GM12878 (cell line): ENCODE data around the gene FARS2. TPM values are rescaled to one million over a fixed set of nuclear protein-coding genes. Genes with fewer than 3 reads are reported as not detected.

Experiments used
- ATAC-seq: fragments of 200-7000 bp; cut with Tn5 transposase; 3 replicates; pipeline ENCODE4 v1.9.1; 2020; ENCODE audit warnings: mild to moderate bottlenecking, moderate library complexity
- BruUV-seq: library from RNA; stranded (reverse); fragments of 400-500 nt; replicated peaks from 2 replicates; lab custom pipeline; 2021; lab: Mats Ljungman, UMichigan
- CTCF ChIA-PET: fragments of 300-600 bp; sonication (Branson Sonifier 250); formaldehyde crosslinking; extraction: SDS; loops from one replicate; lab custom pipeline; 2021; ENCODE audit warnings: inconsistent platforms; lab: Yijun Ruan, JAX
- POLR2A ChIA-PET: fragments of 350-600 bp; formaldehyde crosslinking; extraction: SDS; loops from one replicate; lab custom pipeline; 2021; ENCODE audit warnings: inconsistent platforms; lab: Charles Lee
- RAD21 ChIA-PET: fragments of 300-600 bp; sonication (Branson Sonifier 250); formaldehyde crosslinking; loops from one replicate; lab custom pipeline; 2023; ENCODE audit warnings: antibody characterized with exemption; ENCODE audit not compliant: unreplicated experiment; lab: Charles Lee
- SMC1A ChIA-PET: fragments of 300-600 bp; sonication (Branson Sonifier 250); formaldehyde crosslinking; loops from one replicate; lab custom pipeline; 2023; ENCODE audit not compliant: unreplicated experiment, uncharacterized antibody; lab: Charles Lee
- DNase-seq: peaks from one replicate; pipeline ENCODE4 v3.0.0-alpha.2; 2011; ENCODE audit warnings: low read depth, low spot score
- FAIRE-seq: peaks from 3 replicates; lab custom pipeline; 2011; peaks lifted over from hg19 to GRCh38; lab: Jason Lieb, UNC
- H2AFZ ChIP-seq: 2 replicates; pipeline ENCODE4 v1.6.0; 2011; ENCODE audit warnings: low read depth, low read length, control low read depth; ENCODE audit not compliant: control insufficient read depth
- H3K27ac ChIP-seq: 2 replicates; pipeline ENCODE4 v1.5.1; 2011; ENCODE audit warnings: control low read depth; ENCODE audit not compliant: control insufficient read depth, insufficient read depth
- H3K27me3 ChIP-seq, 2 experiments: replicated peaks in 1 of 2; 2 replicates each; pipeline versions ENCODE4 v1.6.0 to v1.6.1; 2011; ENCODE audit warnings: low read length in 1 of 2; ENCODE audit not compliant: control insufficient read depth in 2 of 2, insufficient read depth in 2 of 2
- H3K36me3 ChIP-seq, 2 experiments: 2 replicates each; pipeline ENCODE4 v1.5.1; 2011; ENCODE audit warnings: low read length in 1 of 2; ENCODE audit not compliant: control insufficient read depth in 2 of 2, insufficient read depth in 2 of 2
- H3K4me1 ChIP-seq: 2 replicates; pipeline ENCODE4 v1.6.1; 2011; ENCODE audit warnings: mild to moderate bottlenecking, low read length, moderate library complexity, mixed read lengths; ENCODE audit not compliant: control insufficient read depth, insufficient read depth
- H3K4me2 ChIP-seq: 2 replicates; pipeline ENCODE4 v1.6.0; 2011; ENCODE audit warnings: control low read depth; ENCODE audit not compliant: control insufficient read depth, insufficient read depth
- H3K4me3 ChIP-seq: fragments of 200-600 bp; sonication (generic); 2 replicates; pipeline ENCODE4 v1.5.1; 2016
- H3K79me2 ChIP-seq: 2 replicates; pipeline ENCODE4 v1.6.0; 2011; ENCODE audit warnings: low read length; ENCODE audit not compliant: control insufficient read depth, insufficient read depth
- H3K9ac ChIP-seq: 2 replicates; pipeline ENCODE4 v1.8.0; 2011; ENCODE audit warnings: low read length, control low read depth, mixed read lengths; ENCODE audit not compliant: control insufficient read depth, insufficient read depth
- H3K9me3 ChIP-seq: replicated peaks from 3 replicates; pipeline ENCODE4 v1.5.1; 2011; ENCODE audit warnings: mild to moderate bottlenecking, low read length; ENCODE audit not compliant: control insufficient read depth, insufficient read depth
- H4K20me1 ChIP-seq: 2 replicates; pipeline ENCODE4 v1.6.0; 2011; ENCODE audit not compliant: control insufficient read depth, insufficient read depth
- EGR1 ChIP-seq, 2 experiments: IDR thresholded peaks; 1 replicate in 1 of 2; 2 replicates in 1 of 2; pipeline ENCODE4 v1.6.1; 2011 to 2012; ENCODE audit warnings: low read depth in 2 of 2, low read length in 2 of 2, borderline replicate concordance in 1 of 2, mild to moderate bottlenecking in 1 of 2, moderate library complexity in 1 of 2
- GABPA ChIP-seq: IDR thresholded peaks from 2 replicates; pipeline ENCODE4 v1.6.1; 2014; ENCODE audit warnings: antibody characterized with exemption, low read depth, mild to moderate bottlenecking, inconsistent platforms
- LARP7 ChIP-seq: fragments of 450-650 bp; IDR thresholded peaks from 2 replicates; pipeline ENCODE4 v1.6.1; 2017; ENCODE audit warnings: mild to moderate bottlenecking
- NBN ChIP-seq: fragments of 450-650 bp; IDR thresholded peaks from 2 replicates; pipeline ENCODE4 v1.6.1; 2016
- POLR2AphosphoS2 ChIP-seq: IDR thresholded peaks from 2 replicates; pipeline ENCODE4 v1.6.1; 2011; ENCODE audit warnings: low read depth, mild to moderate bottlenecking, low read length, improper control_type of control experiment, moderate library complexity
- RUNX3 ChIP-seq: IDR thresholded peaks from 2 replicates; pipeline ENCODE4 v1.6.1; 2012; ENCODE audit warnings: low read length, inconsistent platforms
- TCF3 ChIP-seq: IDR thresholded peaks from 2 replicates; pipeline ENCODE4 v1.6.1; 2012; ENCODE audit warnings: low read depth, mild to moderate bottlenecking, low read length, borderline replicate concordance; ENCODE audit not compliant: insufficient read depth
- ZBTB4 ChIP-seq: fragments of 450-650 bp; formaldehyde crosslinking; IDR thresholded peaks from 2 replicates; pipeline ENCODE4 v1.4.0; 2022; ENCODE audit warnings: mild to moderate bottlenecking, moderate library complexity
- WGBS: methylation state at CpG from one replicate; pipeline ENCODE4 v1.1.6; 2016; ENCODE audit warnings: low lambda C conversion rate; ENCODE audit not compliant: insufficient replicate concordance, insufficient coverage; ENCODE audit errors: missing lambda C conversion rate; 5-methylcytosine and 5-hydroxymethylcytosine counted together
- in situ Hi-C: fragments of 300-500 bp; cut with MboI; formaldehyde crosslinking; loops from 9 replicates; pipeline ENCODE4 v1.14.3; 2018; ENCODE audit warnings: mixed read lengths
- intact Hi-C: fragments of 100-400 bp; cut with micrococcal nuclease; formaldehyde crosslinking; loops from one replicate; pipeline ENCODE4 v1.14.2; 2022; ENCODE audit not compliant: unreplicated experiment
- polyA plus RNA-seq, 11 experiments: library from polyadenylated mRNA; depleted of rRNA in 4 of 11; unstranded in 6 of 11; stranded (reverse) in 5 of 11; fragments of >200 nt; fragmentation: Nextera tagmentation in 4 of 11; fragmentation: Illumina TruSeq in 1 of 11; extraction: Ambion mirVana in 4 of 11; extraction: Trizol in 1 of 11; gene quantifications; 1 replicate in 1 of 11; 2 replicates in 10 of 11; pipeline versions ENCODE4 v1.2.1 to v1.2.3, GENCODE V29; 2011 to 2016; ENCODE audit warnings: inconsistent platforms in 2 of 11, missing spikeins in 2 of 11, low read depth in 1 of 11
- total RNA-seq, 4 experiments: library from RNA; depleted of rRNA in 3 of 4; stranded (reverse); fragments of >200 nt in 3 of 4; fragmentation: Illumina TruSeq in 1 of 4; extraction: Trizol in 1 of 4; gene quantifications; 2 replicates each; pipeline versions ENCODE4 v1.2.1 to v1.2.3, GENCODE V29; 2013 to 2021
- TF ChIP-seq, protein P1 (sequence below): IDR thresholded peaks from 2 replicates; pipeline ENCODE4 v1.6.1; 2011; ENCODE audit warnings: borderline replicate concordance, low read depth, mild to moderate bottlenecking, moderate library complexity, low read length; ENCODE audit not compliant: insufficient read depth, poor library complexity, severe bottlenecking
- TF ChIP-seq, protein P2 (sequence below): fragments of 450-650 bp; IDR thresholded peaks from 2 replicates; pipeline ENCODE4 v1.6.1; 2017; ENCODE audit warnings: mild to moderate bottlenecking, moderate library complexity

The FARS2 gene
- total and polyA plus RNA-seq, 10 of the 15 experiments (the other 5 are each of a cell fraction or from before 2014, with no cell fraction given) = 16.8 to 46.7 (median 25.6) TPM

DNA sequence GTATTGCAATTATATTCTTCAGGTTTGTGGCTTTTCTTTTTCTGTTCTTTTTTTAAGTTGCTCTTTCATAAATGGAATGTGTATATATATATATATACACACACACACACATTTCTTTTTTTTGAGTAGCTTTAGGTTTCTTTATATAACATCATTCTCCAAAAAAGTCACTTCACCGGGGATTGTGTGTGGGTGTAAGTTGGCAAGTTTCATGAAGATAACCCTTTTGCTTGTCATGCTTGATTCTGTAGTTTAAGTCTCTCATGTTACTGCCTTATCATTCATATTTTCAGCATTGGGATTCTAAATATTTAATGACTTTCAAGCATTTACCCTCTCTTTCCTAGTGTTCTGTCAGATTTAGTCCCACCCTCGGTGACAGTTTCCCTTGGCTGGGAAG lies 181.0 kb downstream of the FARS2 start:
- in situ Hi-C loops = no loop called here
- BruUV-seq = no TSS peak
- ATAC-seq (no peak), DNase-seq (no peak), FAIRE-seq (no peak)
- H3K36me3 ChIP-seq = no peaks in the 10 kb centered on the region
- no peak overlapping the region for H3K9ac ChIP-seq
- H2AFZ ChIP-seq = no peak overlapping the region
- no peaks in the 10 kb centered on the region for H3K9me3 ChIP-seq
- ChIA-PET RAD21 (no interaction called here), CTCF (interaction anchor here (2.2 kb wide), 1 partner anchor 299 kb away, joined by 7 read pairs; no protein-coding TSS in a partner anchor), POLR2A (no interaction called here)
- no peak overlapping the region for H3K4me3 ChIP-seq
- H3K27ac ChIP-seq = no peak overlapping the region
- no peaks in the 10 kb centered on the region for H3K27me3 ChIP-seq
- intact Hi-C loops = no loop called here
- TF ChIP-seq LARP7 (no peak), EGR1 (IDR thresholded peaks at IDR 0.05; ENCODE audit: borderline replicate concordance in 1 of 2, low read depth in 2 of 2, low read length in 2 of 2) (no peak), TCF3 (no peak), ZBTB4 (CRISPR knock-in tag) (no peak), NBN (no peak), POLR2AphosphoS2 (no peak), GABPA (no peak), RUNX3 (no peak)
- TF ChIP-seq, protein P1, sequence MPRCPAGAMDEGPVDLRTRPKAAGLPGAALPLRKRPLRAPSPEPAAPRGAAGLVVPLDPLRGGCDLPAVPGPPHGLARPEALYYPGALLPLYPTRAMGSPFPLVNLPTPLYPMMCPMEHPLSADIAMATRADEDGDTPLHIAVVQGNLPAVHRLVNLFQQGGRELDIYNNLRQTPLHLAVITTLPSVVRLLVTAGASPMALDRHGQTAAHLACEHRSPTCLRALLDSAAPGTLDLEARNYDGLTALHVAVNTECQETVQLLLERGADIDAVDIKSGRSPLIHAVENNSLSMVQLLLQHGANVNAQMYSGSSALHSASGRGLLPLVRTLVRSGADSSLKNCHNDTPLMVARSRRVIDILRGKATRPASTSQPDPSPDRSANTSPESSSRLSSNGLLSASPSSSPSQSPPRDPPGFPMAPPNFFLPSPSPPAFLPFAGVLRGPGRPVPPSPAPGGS = no peak
- TF ChIP-seq, protein P2, sequence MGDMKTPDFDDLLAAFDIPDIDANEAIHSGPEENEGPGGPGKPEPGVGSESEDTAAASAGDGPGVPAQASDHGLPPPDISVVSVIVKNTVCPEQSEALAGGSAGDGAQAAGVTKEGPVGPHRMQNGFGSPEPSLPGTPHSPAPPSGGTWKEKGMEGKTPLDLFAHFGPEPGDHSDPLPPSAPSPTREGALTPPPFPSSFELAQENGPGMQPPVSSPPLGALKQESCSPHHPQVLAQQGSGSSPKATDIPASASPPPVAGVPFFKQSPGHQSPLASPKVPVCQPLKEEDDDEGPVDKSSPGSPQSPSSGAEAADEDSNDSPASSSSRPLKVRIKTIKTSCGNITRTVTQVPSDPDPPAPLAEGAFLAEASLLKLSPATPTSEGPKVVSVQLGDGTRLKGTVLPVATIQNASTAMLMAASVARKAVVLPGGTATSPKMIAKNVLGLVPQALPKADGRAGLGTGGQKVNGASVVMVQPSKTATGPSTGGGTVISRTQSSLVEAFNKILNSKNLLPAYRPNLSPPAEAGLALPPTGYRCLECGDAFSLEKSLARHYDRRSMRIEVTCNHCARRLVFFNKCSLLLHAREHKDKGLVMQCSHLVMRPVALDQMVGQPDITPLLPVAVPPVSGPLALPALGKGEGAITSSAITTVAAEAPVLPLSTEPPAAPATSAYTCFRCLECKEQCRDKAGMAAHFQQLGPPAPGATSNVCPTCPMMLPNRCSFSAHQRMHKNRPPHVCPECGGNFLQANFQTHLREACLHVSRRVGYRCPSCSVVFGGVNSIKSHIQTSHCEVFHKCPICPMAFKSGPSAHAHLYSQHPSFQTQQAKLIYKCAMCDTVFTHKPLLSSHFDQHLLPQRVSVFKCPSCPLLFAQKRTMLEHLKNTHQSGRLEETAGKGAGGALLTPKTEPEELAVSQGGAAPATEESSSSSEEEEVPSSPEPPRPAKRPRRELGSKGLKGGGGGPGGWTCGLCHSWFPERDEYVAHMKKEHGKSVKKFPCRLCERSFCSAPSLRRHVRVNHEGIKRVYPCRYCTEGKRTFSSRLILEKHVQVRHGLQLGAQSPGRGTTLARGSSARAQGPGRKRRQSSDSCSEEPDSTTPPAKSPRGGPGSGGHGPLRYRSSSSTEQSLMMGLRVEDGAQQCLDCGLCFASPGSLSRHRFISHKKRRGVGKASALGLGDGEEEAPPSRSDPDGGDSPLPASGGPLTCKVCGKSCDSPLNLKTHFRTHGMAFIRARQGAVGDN = no peak
- TF ChIP-seq, all 136 proteins: peak for 0
- SMC1A ChIA-PET = interaction anchor here (1.2 to 1.6 kb wide), 2 partner anchors 9 to 12 kb away, joined by 3 read pairs; no protein-coding TSS in a partner anchor
- Histone ChIP-seq H3K4me2 (no peak overlapping the region), H4K20me1 (no peaks in the 10 kb centered on the region), H3K4me1 (no peaks in the 10 kb centered on the region), H3K79me2 (no peaks in the 10 kb centered on the region)
- WGBS = 100% methylated on average over 2 of the region's 2 CpGs
